Breast epithelium (tissue), 4 donors: Measurements from ENCODE around the gene NEUROD6. TPM values are rescaled to one million over a fixed set of nuclear protein-coding genes. Genes with fewer than 3 reads are reported as not detected.

Experiments
- DNase-seq, 2 donors: peaks; one replicate each; pipeline ENCODE4 v3.0.0-alpha.2; 2019; ENCODE audit warnings: low spot score in 2 of 2
- H3K27ac ChIP-seq, 2 donors: fragments of 200-600 bp; sonication (generic) in 1 of 2; one replicate each; pipeline ENCODE4 v1.5.1; 2016 to 2019; ENCODE audit warnings: mild to moderate bottlenecking in 1 of 2
- H3K27me3 ChIP-seq, 2 donors: fragments of 200-600 bp; sonication (generic) in 1 of 2; one replicate each; pipeline versions ENCODE4 v1.5.1 to v1.6.0; 2017 to 2019; ENCODE audit warnings: control low read depth in 1 of 2, mild to moderate bottlenecking in 1 of 2
- H3K36me3 ChIP-seq: fragments of 200-600 bp; one replicate; pipeline ENCODE4 v1.5.1; 2019
- H3K4me1 ChIP-seq, 2 donors: fragments of 200-600 bp; sonication (generic); one replicate each; pipeline ENCODE4 v1.5.1; 2016 to 2019; ENCODE audit warnings: control low read depth in 1 of 2
- H3K4me3 ChIP-seq, 3 donors: fragments of 200-600 bp; sonication (generic); 1 replicate in 2 of 3; 2 replicates in 1 of 3; pipeline ENCODE4 v1.5.1; 2016 to 2019; ENCODE audit warnings: mild to moderate bottlenecking in 3 of 3, moderate library complexity in 2 of 3
- H3K9me3 ChIP-seq, 2 donors: fragments of 200-600 bp; sonication (generic) in 1 of 2; one replicate each; pipeline ENCODE4 v1.5.1; 2016 to 2019; ENCODE audit warnings: control low read depth in 1 of 2
- CTCF ChIP-seq, 3 donors: fragments of 450-650 bp; IDR thresholded peaks; one replicate each; pipeline ENCODE4 v1.5.1; 2016 to 2017; ENCODE audit warnings: antibody characterized with exemption in 3 of 3, mild to moderate bottlenecking in 3 of 3, moderate library complexity in 3 of 3
- POLR2A ChIP-seq: fragments of 450-650 bp; IDR thresholded peaks from one replicate; pipeline ENCODE4 v1.6.1; 2016; ENCODE audit warnings: antibody characterized with exemption, mild to moderate bottlenecking, moderate library complexity
- POLR2AphosphoS5 ChIP-seq, 3 donors: sonication (generic); formaldehyde crosslinking; IDR thresholded peaks; one replicate each; pipeline ENCODE4 v1.6.1; 2017; ENCODE audit warnings: antibody characterized with exemption in 3 of 3
- intact Hi-C: fragments of 100-400 bp; cut with DNase I; formaldehyde crosslinking; loops from one replicate; pipeline ENCODE4 v1.15.1; 2023; ENCODE audit warnings: low total_unique reads
- total RNA-seq, 3 donors: library from RNA; depleted of rRNA; stranded (reverse); fragments of >200 nt; gene quantifications; one replicate each; pipeline ENCODE4 v1.1.0, GENCODE V29; 2016

Gene NEUROD6
- total RNA-seq, 3 donors from 2014 or later = not detected

GRCh38 chr7:31311552-31311951 is 29.0 kb downstream of the NEUROD6 start:
- Histone ChIP-seq H3K9me3 (no peaks in the 10 kb centered on the region), H3K4me1 (no peaks in the 10 kb centered on the region), H3K27ac (no peak overlapping the region), H3K36me3 (no peaks in the 10 kb centered on the region), H3K27me3 (no peaks in the 10 kb centered on the region), H3K4me3 (no peak overlapping the region)
- intact Hi-C loops = no loop called here
- DNase-seq = no peak
- TF ChIP-seq CTCF (IDR thresholded peaks at IDR 0.05) = no peak
- TF ChIP-seq POLR2AphosphoS5 (IDR thresholded peaks at IDR 0.05) = no peak
- TF ChIP-seq POLR2A = no peak

DNA sequence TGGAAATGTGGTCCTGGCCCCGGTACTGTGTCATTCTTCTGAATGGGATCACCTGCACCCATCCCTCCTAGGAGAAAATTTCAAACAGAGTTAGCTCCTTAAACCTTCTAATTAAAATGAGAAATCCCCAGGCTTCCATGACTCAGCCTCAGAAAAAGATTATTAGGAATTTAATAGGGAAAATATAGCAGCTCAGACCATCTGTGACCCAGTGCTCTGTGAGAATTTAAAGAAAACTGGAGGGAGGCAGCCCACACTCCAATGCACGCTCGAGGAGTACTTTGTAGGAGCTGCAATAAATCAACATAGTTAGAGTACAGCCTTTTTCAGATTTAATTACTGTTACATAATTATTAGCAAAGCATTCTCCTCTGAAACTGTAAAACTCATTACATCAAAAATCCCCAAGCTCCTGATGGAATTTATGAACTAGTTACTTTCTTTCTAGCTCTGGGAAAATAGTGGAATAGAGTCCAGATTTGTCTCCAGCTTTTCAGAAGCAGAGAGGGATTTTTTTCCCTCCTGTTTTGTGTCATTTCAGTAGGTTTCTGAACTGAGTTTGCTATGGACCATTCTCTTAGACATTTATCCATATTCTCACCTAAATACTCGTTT is 30.1 kb downstream of the NEUROD6 start:
- TF ChIP-seq CTCF (IDR thresholded peaks at IDR 0.05) (no peak), POLR2A (no peak), POLR2AphosphoS5 (IDR thresholded peaks at IDR 0.05) (no peak)
- intact Hi-C loops = no loop called here

GRCh38 chr7:31309407-31309806 is 31.1 kb downstream of the NEUROD6 start:
- no peak for DNase-seq

More for the DNA sequence above, 30.1 kb downstream of the NEUROD6 start:
- H3K4me1 ChIP-seq = no peaks in the 10 kb centered on the region
- H3K4me3 ChIP-seq = no peak overlapping the region
- no peak overlapping the region for H3K27ac ChIP-seq
- H3K27me3 ChIP-seq = no peaks in the 10 kb centered on the region
- DNase-seq = no peak
- H3K36me3 ChIP-seq = no peaks in the 10 kb centered on the region
- no peaks in the 10 kb centered on the region for H3K9me3 ChIP-seq

GRCh38 chr7:31308652-31309051 is 31.9 kb downstream of the NEUROD6 start:
- intact Hi-C loops = no loop called here
- no peak overlapping the region for H3K27ac ChIP-seq
- no peaks in the 10 kb centered on the region for H3K9me3 ChIP-seq
- TF ChIP-seq POLR2AphosphoS5 (IDR thresholded peaks at IDR 0.05) = no peak
- no peak for TF ChIP-seq CTCF (IDR thresholded peaks at IDR 0.05)
- no peaks in the 10 kb centered on the region for H3K36me3 ChIP-seq
- DNase-seq = no peak
- no peaks in the 10 kb centered on the region for H3K4me1 ChIP-seq
- no peaks in the 10 kb centered on the region for H3K27me3 ChIP-seq
- H3K4me3 ChIP-seq = no peak overlapping the region

More at GRCh38 chr7:31309407-31309806, 31.1 kb downstream of the NEUROD6 start:
- Histone ChIP-seq H3K27ac (no peak overlapping the region), H3K9me3 (no peaks in the 10 kb centered on the region), H3K27me3 (no peaks in the 10 kb centered on the region), H3K4me1 (no peaks in the 10 kb centered on the region), H3K36me3 (no peaks in the 10 kb centered on the region), H3K4me3 (no peak overlapping the region)
- intact Hi-C loops = no loop called here
- TF ChIP-seq POLR2A (no peak), CTCF (IDR thresholded peaks at IDR 0.05) (no peak), POLR2AphosphoS5 (IDR thresholded peaks at IDR 0.05) (no peak)

DNA sequence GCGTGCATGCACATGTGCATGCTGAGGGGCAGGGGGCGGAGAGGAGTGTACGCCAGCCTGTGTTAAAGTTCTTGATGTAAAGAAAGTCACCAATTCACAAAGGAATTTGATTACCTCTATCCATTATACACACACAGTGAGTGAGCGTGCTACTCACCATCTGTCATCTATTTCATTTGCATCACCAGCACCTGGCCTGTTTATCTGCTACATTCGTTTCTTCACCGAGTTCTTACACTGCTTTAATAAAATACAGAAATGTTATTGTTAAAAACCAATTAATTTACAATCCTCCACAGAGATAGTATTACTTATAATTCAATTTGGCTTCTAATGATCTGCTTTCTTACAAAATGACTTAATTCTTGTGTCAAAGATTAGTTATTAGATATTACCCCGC is 32.6 kb downstream of the NEUROD6 start:
- Histone ChIP-seq H3K4me3 (no peak overlapping the region), H3K4me1 (no peaks in the 10 kb centered on the region), H3K36me3 (no peaks in the 10 kb centered on the region), H3K9me3 (no peaks in the 10 kb centered on the region), H3K27ac (no peak overlapping the region), H3K27me3 (no peaks in the 10 kb centered on the region)
- intact Hi-C loops = no loop called here
- no peak for TF ChIP-seq CTCF (IDR thresholded peaks at IDR 0.05)
- no peak for TF ChIP-seq POLR2A
- no peak for TF ChIP-seq POLR2AphosphoS5 (IDR thresholded peaks at IDR 0.05)
- no peak for DNase-seq
